Esophagus muscularis mucosa (tissue), 4 donors: Measurements from ENCODE around the gene ACAN.

Source experiments
- EP300 ChIP-seq: sonication (generic); formaldehyde crosslinking; IDR thresholded peaks from one replicate; pipeline ENCODE4 v1.6.1; 2017; ENCODE audit warnings: antibody characterized with exemption
- POLR2A ChIP-seq: fragments of 450-650 bp; IDR thresholded peaks from one replicate; pipeline ENCODE4 v1.6.1; 2017; ENCODE audit warnings: antibody characterized with exemption, moderate library complexity, mild to moderate bottlenecking, low read depth
- POLR2AphosphoS5 ChIP-seq, 2 donors: sonication (generic); formaldehyde crosslinking; IDR thresholded peaks; one replicate each; pipeline ENCODE4 v1.6.1; 2017; ENCODE audit warnings: antibody characterized with exemption in 2 of 2
- TF ChIP-seq, protein P1 (sequence below), 3 experiments: fragments of 200-600 bp in 2 of 3; fragments of 450-650 bp in 1 of 3; sonication (generic) in 2 of 3; IDR thresholded peaks; one replicate each; pipeline ENCODE4 v1.5.1; 2017 to 2019; ENCODE audit warnings: antibody characterized with exemption in 3 of 3, mild to moderate bottlenecking in 2 of 3, moderate library complexity in 1 of 3

DNA sequence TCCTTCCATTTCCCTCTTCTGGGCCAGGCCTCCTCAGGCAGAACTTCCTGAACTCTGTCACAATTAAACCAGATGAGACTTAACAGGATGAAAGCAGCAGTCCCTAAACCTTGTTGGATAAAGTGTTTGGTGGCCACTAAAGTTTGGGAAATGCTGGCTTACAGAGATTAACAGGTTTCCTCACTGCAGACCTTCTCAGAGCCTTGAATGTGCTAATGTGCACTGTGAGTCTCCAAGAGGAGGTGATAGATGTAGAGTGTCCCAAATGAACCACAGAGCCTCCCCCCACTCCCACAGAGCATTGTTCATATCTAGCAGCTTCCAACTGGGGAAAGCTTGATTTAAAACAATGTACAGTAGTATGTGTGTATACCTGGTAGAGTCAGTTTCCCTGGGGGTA is 49.2 kb downstream of the ACAN start:
- TF ChIP-seq POLR2A (no peak), POLR2AphosphoS5 (IDR thresholded peaks at IDR 0.05) (no peak), EP300 (no peak)
- TF ChIP-seq, protein P1, sequence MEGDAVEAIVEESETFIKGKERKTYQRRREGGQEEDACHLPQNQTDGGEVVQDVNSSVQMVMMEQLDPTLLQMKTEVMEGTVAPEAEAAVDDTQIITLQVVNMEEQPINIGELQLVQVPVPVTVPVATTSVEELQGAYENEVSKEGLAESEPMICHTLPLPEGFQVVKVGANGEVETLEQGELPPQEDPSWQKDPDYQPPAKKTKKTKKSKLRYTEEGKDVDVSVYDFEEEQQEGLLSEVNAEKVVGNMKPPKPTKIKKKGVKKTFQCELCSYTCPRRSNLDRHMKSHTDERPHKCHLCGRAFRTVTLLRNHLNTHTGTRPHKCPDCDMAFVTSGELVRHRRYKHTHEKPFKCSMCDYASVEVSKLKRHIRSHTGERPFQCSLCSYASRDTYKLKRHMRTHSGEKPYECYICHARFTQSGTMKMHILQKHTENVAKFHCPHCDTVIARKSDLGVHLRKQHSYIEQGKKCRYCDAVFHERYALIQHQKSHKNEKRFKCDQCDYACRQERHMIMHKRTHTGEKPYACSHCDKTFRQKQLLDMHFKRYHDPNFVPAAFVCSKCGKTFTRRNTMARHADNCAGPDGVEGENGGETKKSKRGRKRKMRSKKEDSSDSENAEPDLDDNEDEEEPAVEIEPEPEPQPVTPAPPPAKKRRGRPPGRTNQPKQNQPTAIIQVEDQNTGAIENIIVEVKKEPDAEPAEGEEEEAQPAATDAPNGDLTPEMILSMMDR (IDR thresholded peaks at IDR 0.05) = no peak
